Neutrophil (primary cell): Measurements from ENCODE around the gene ITGA11.

Experiments used
- H3K27ac ChIP-seq: fragments of 200-600 bp; sonication (generic); 2 replicates; pipeline ENCODE4 v1.5.1; 2016; ENCODE audit warnings: mild to moderate bottlenecking, moderate library complexity
- H3K27me3 ChIP-seq: fragments of 200-600 bp; sonication (generic); 2 replicates; pipeline ENCODE4 v1.6.0; 2016; ENCODE audit warnings: mild to moderate bottlenecking
- H3K36me3 ChIP-seq: fragments of 200-600 bp; sonication (generic); 2 replicates; pipeline ENCODE4 v1.5.1; 2017
- H3K4me1 ChIP-seq, 2 experiments: fragments of 200-600 bp in 1 of 2; sonication (generic) in 1 of 2; 1 replicate in 1 of 2; 2 replicates in 1 of 2; pipeline versions ENCODE4 v1.5.1 to v1.6.1; 2013 to 2016; ENCODE audit warnings: low read depth in 1 of 2, low read length in 1 of 2, mild to moderate bottlenecking in 1 of 2, moderate library complexity in 1 of 2; ENCODE audit not compliant: control insufficient read depth in 1 of 2, insufficient read depth in 1 of 2
- H3K4me3 ChIP-seq, 2 experiments: fragments of 200-600 bp in 1 of 2; sonication (generic) in 1 of 2; 1 replicate in 1 of 2; 2 replicates in 1 of 2; pipeline ENCODE4 v1.5.1; 2013 to 2016; ENCODE audit warnings: low read depth in 1 of 2, low read length in 1 of 2, mild to moderate bottlenecking in 1 of 2, moderate library complexity in 1 of 2
- H3K9me3 ChIP-seq: fragments of 200-600 bp; sonication (generic); 2 replicates; pipeline ENCODE4 v1.5.1; 2016
- TF ChIP-seq, protein P1 (sequence below): fragments of 200-600 bp; sonication (generic); IDR thresholded peaks from 2 replicates; pipeline ENCODE4 v1.5.1; 2016; ENCODE audit warnings: antibody characterized with exemption

The ITGA11 gene

GRCh38 chr15:68431792-68432401, at the start of gene ITGA11:
TSS of gene ITGA11 (minus strand) at chr15:68432163. CDS start at chr15:68432066, 97 bp downstream.
- Histone ChIP-seq H3K4me3 (no peak within 1 kb of the TSS), H3K27me3 (peaks cover 99% of the 10 kb centered on the region), H3K9me3 (no peaks in the 10 kb centered on the region), H3K27ac (no peak within 1 kb of the TSS), H3K36me3 (no peaks in the 10 kb centered on the region), H3K4me1 (no peaks in the 10 kb centered on the region)
- TF ChIP-seq, protein P1, sequence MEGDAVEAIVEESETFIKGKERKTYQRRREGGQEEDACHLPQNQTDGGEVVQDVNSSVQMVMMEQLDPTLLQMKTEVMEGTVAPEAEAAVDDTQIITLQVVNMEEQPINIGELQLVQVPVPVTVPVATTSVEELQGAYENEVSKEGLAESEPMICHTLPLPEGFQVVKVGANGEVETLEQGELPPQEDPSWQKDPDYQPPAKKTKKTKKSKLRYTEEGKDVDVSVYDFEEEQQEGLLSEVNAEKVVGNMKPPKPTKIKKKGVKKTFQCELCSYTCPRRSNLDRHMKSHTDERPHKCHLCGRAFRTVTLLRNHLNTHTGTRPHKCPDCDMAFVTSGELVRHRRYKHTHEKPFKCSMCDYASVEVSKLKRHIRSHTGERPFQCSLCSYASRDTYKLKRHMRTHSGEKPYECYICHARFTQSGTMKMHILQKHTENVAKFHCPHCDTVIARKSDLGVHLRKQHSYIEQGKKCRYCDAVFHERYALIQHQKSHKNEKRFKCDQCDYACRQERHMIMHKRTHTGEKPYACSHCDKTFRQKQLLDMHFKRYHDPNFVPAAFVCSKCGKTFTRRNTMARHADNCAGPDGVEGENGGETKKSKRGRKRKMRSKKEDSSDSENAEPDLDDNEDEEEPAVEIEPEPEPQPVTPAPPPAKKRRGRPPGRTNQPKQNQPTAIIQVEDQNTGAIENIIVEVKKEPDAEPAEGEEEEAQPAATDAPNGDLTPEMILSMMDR = no peak

DNA sequence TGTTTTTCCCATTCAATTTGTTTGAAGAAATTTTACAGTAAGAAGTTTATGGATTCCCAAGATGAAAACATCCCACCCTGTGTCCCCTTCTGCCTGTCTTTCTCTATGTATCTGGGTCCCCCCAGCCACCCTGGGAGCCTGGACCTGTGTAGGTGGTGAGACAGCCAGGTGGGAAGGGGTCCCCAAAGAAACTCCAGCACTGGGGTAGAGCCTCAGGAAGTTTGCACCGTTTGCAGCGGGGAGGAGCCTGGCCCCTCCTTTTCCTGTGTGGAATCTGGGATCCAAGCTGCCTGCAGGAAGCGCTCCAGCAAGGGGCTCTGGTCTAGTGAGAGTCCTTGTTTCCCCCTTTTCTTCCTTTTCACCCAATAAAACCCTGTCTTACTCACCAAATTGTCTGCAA, 49.4 kb upstream of the ITGA11 start:
- peaks cover 16% of the 10 kb centered on the region for H3K27me3 ChIP-seq
- no peaks in the 10 kb centered on the region for H3K36me3 ChIP-seq
- no peaks in the 10 kb centered on the region for H3K4me1 ChIP-seq
- H3K9me3 ChIP-seq = no peaks in the 10 kb centered on the region
- no peak overlapping the region for H3K27ac ChIP-seq
- no peak overlapping the region for H3K4me3 ChIP-seq
- TF ChIP-seq, protein P1 = no peak

DNA sequence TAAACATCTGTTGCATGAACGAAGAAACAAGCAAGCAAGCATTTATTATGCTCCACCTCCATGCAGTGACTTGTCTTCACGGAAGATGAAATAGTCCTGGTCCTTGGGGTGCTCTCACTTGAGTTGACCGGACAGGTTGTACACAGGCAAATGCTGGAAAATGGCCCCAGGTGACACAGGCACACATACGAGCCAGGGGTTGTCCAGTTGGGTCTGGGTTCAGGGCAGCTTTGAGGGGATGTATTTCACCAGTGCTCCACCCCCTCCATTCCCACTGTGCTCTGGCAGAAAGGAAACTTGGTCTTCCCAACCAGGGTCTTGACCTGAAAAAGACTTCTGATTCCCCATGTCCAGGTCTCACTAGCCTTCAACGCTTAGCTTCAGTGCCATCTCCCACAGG, 48.3 kb upstream of the ITGA11 start:
- Histone ChIP-seq H3K27ac (no peak overlapping the region), H3K4me1 (no peaks in the 10 kb centered on the region), H3K27me3 (peaks cover 13% of the 10 kb centered on the region), H3K9me3 (no peaks in the 10 kb centered on the region), H3K36me3 (no peaks in the 10 kb centered on the region), H3K4me3 (no peak overlapping the region)
- TF ChIP-seq, protein P1 = no peak

DNA sequence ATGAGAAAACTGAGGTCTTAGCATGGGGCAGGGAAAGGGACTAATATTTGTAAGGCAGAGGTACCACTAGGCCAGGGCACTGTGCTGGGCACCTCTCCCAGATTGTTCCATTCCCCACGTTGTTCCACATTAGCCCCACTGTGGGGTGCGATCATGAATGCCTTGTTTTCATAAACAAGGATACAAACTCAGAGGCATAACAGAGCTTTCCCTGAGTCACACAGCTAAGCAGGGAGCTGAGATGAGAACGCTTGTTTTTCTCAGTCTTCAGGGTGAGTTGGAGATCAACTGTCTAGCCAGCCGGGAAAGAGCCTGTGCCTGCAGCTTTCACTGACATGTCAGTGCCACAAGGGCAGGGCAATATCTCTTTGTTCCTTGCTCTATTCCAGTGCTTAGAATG, 47.9 kb upstream of the ITGA11 start:
- H3K27ac ChIP-seq = no peak overlapping the region
- no peaks in the 10 kb centered on the region for H3K9me3 ChIP-seq
- no peak overlapping the region for H3K4me3 ChIP-seq
- TF ChIP-seq, protein P1 = no peak
- no peaks in the 10 kb centered on the region for H3K4me1 ChIP-seq
- H3K27me3 ChIP-seq = peaks cover 18% of the 10 kb centered on the region
- no peaks in the 10 kb centered on the region for H3K36me3 ChIP-seq

DNA sequence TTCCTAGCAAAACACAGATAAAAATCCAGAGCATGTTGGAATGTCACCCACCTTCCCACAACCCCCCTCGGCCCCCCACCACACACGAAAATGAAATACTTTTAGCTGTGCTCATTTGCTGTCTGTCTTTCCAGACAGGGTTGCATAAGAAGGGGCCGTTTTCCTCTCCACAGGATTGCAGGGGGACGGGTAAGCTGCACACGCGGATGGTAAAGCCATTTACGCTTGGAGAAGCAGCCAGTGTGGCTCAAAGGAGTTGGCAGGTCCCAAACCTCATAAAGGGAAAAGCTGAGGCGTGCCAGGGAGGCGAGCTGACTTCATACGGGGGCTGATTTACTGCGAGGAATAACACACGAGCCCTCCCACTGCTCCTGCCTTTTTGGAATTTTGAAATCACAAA, 47.4 kb upstream of the ITGA11 start:
- TF ChIP-seq, protein P1 = no peak
- no peak overlapping the region for H3K4me3 ChIP-seq
- H3K36me3 ChIP-seq = no peaks in the 10 kb centered on the region
- no peak overlapping the region for H3K27ac ChIP-seq
- H3K4me1 ChIP-seq = no peaks in the 10 kb centered on the region
- peaks cover 18% of the 10 kb centered on the region for H3K27me3 ChIP-seq
- H3K9me3 ChIP-seq = no peaks in the 10 kb centered on the region
